GM23248 (cell line): ENCODE results near the gene RBPJL. TPM values are rescaled to one million over a fixed set of nuclear protein-coding genes. Genes with fewer than 3 reads are reported as not detected.
A peak's percentile ranks its signal among the peaks of the same experiment; 100 is the strongest.

Source experiments
- DNase-seq: peaks from one replicate; pipeline ENCODE4 v3.0.0-alpha.2; 2015
- H2AFZ ChIP-seq: fragments of 200-600 bp; sonication (generic); 2 replicates; pipeline ENCODE4 v1.6.1; 2016; ENCODE audit warnings: antibody characterized with exemption
- H3F3A ChIP-seq: fragments of 200-600 bp; sonication (generic); 2 replicates; pipeline ENCODE4 v1.6.1; 2016; ENCODE audit warnings: mild to moderate bottlenecking, antibody characterized with exemption, mixed run types; ENCODE audit not compliant: insufficient read depth
- H3K27ac ChIP-seq: fragments of 200-600 bp; sonication (generic); 2 replicates; pipeline ENCODE4 v1.5.1; 2016; ENCODE audit warnings: mild to moderate bottlenecking
- H3K27me3 ChIP-seq: fragments of 200-600 bp; sonication (generic); replicated peaks from 2 replicates; pipeline ENCODE4 v1.6.1; 2016; ENCODE audit warnings: mild to moderate bottlenecking; ENCODE audit not compliant: insufficient read depth
- H3K36me3 ChIP-seq: fragments of 200-600 bp; sonication (generic); 2 replicates; pipeline ENCODE4 v1.6.1; 2016; ENCODE audit warnings: low read depth, mild to moderate bottlenecking
- H3K4me1 ChIP-seq: fragments of 200-600 bp; sonication (generic); 2 replicates; pipeline ENCODE4 v1.6.1; 2016; ENCODE audit warnings: mild to moderate bottlenecking; ENCODE audit not compliant: insufficient read depth
- H3K4me2 ChIP-seq: fragments of 200-600 bp; sonication (generic); one replicate; pipeline ENCODE4 v1.6.1; 2016; ENCODE audit warnings: mild to moderate bottlenecking; ENCODE audit not compliant: unreplicated experiment
- H3K4me3 ChIP-seq: fragments of 200-600 bp; sonication (generic); 2 replicates; pipeline ENCODE4 v1.5.1; 2016; ENCODE audit warnings: mild to moderate bottlenecking
- H3K79me2 ChIP-seq: fragments of 200-600 bp; sonication (generic); 2 replicates; pipeline ENCODE4 v1.6.1; 2016; ENCODE audit warnings: mild to moderate bottlenecking; ENCODE audit not compliant: insufficient read depth
- H3K9ac ChIP-seq: fragments of 200-600 bp; sonication (generic); 2 replicates; pipeline ENCODE4 v1.6.1; 2016; ENCODE audit warnings: mild to moderate bottlenecking
- H3K9me2 ChIP-seq: fragments of 200-600 bp; sonication (generic); 2 replicates; pipeline ENCODE4 v1.6.1; 2016; ENCODE audit warnings: mixed run types, mild to moderate bottlenecking, moderate library complexity; ENCODE audit not compliant: insufficient read depth
- H3K9me3 ChIP-seq: fragments of 200-600 bp; sonication (generic); one replicate; pipeline ENCODE4 v1.6.1; 2017; ENCODE audit warnings: low read depth
- H4K20me1 ChIP-seq: fragments of 200-600 bp; sonication (generic); 2 replicates; pipeline ENCODE4 v1.6.0; 2016; ENCODE audit not compliant: insufficient read depth
- EZH2 ChIP-seq: fragments of 200-600 bp; sonication (generic); IDR thresholded peaks from 2 replicates; pipeline ENCODE4 v1.6.1; 2018; ENCODE audit warnings: antibody characterized with exemption, mild to moderate bottlenecking; ENCODE audit not compliant: insufficient read depth, poor library complexity, severe bottlenecking
- EZH2phosphoT487 ChIP-seq: fragments of 200-600 bp; sonication (generic); IDR thresholded peaks from 2 replicates; pipeline ENCODE4 v1.6.1; 2018; ENCODE audit warnings: antibody characterized with exemption, moderate library complexity, mild to moderate bottlenecking, low read depth; ENCODE audit not compliant: insufficient read depth
- WGBS, 2 experiments: methylation state at CpG; one replicate each; pipeline ENCODE4 v1.1.6; 2015 to 2017; ENCODE audit warnings: low lambda C conversion rate in 2 of 2, low coverage in 1 of 2; ENCODE audit errors: missing lambda C conversion rate in 2 of 2; 5-methylcytosine and 5-hydroxymethylcytosine counted together
- in situ Hi-C: fragments of 300-500 bp; cut with MboI; formaldehyde crosslinking; loops from 2 replicates; pipeline ENCODE4 v1.15.0; 2020
- polyA plus RNA-seq: library from polyadenylated mRNA; unstranded; fragments of >200 nt; fragmentation: Nextera tagmentation; extraction: Ambion mirVana; gene quantifications from 2 replicates; pipeline ENCODE4 v1.2.1, GENCODE V29; 2016
- total RNA-seq: library from RNA; depleted of rRNA; stranded (reverse); fragments of >200 nt; shearing (Covaris generic); gene quantifications from 2 replicates; pipeline ENCODE4 v1.2.3, GENCODE V29; 2014

RBPJL gene
- total and polyA plus RNA-seq, 2 experiments from 2014 or later, result not detected

GRCh38 chr20:45309075-45309474, 2.4 kb downstream of the RBPJL start:
- TF ChIP-seq EZH2phosphoT487, result no peak
- no peak for TF ChIP-seq EZH2
- Histone ChIP-seq H3K4me2 (no peak overlapping the region), H3K27ac (no peak overlapping the region), H3K4me1 (no peaks in the 10 kb centered on the region), H3K79me2 (no peaks in the 10 kb centered on the region), H3K9ac (no peak overlapping the region), H3K9me3 (no peaks in the 10 kb centered on the region), H3K9me2 (no peaks in the 10 kb centered on the region), H3F3A (no peaks in the 10 kb centered on the region), H3K27me3 (peaks cover 14% of the 10 kb centered on the region), H2AFZ (no peak overlapping the region), H4K20me1 (no peaks in the 10 kb centered on the region), H3K4me3 (no peak overlapping the region), H3K36me3 (no peaks in the 10 kb centered on the region)
- WGBS, 2 experiments, result 53 to 59% methylated on average over 2 to 3 of the region's 3 CpGs
- in situ Hi-C loops, result loop anchor here (10.0 kb wide), 1 partner anchor 466 kb away; no protein-coding TSS in a partner anchor
- DNase-seq, result no peak

DNA sequence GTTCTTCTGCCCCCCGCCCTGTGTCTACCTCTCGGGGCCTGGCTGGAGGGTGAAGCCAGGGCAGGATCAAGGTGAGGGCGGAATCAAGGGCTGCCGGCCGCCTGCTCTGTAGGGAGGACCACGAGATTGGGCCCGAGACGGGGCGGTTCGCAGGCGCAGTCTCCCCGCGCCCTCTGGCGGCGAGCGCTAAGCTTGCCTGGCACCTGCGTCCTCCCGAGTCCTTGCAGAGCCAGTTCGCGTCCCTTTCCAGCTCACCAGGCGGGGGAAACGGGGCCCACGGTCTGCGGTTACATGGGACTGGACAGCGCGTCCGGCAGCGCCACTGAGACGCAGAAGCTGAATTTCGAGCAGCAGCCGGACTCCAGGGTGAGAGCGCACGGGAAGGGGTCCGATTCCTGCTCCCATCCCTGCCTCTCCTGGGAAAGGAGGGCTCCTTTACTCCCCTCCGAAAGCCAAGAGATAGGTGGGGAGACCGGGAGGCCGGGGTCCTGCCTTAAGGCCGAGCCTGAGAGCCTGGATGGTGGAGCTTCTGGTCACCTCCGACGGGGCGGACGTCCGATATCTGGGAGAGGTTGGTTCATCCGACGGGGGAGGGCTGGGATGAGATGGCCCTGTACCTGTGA, 5.1 kb downstream of the RBPJL start:
- H3K9ac ChIP-seq, result no peak overlapping the region
- H3K4me3 ChIP-seq, result no peak overlapping the region
- H3F3A ChIP-seq, result no peaks in the 10 kb centered on the region
- H3K4me2 ChIP-seq, result no peak overlapping the region
- no peaks in the 10 kb centered on the region for H3K36me3 ChIP-seq
- TF ChIP-seq EZH2phosphoT487 (no peak), EZH2 (no peak)
- H4K20me1 ChIP-seq, result no peaks in the 10 kb centered on the region
- H3K27me3 ChIP-seq, result peaks cover 20% of the 10 kb centered on the region
- in situ Hi-C loops, result no loop called here
- H3K27ac ChIP-seq, result no peak overlapping the region
- no peaks in the 10 kb centered on the region for H3K4me1 ChIP-seq
- peak; percentile 79 for DNase-seq
- no peaks in the 10 kb centered on the region for H3K9me3 ChIP-seq
- H2AFZ ChIP-seq, result no peak overlapping the region
- WGBS, 2 experiments, result 19 to 29% methylated on average over 38 to 44 of the region's 45 CpGs
- no peaks in the 10 kb centered on the region for H3K9me2 ChIP-seq
- H3K79me2 ChIP-seq, result no peaks in the 10 kb centered on the region

GRCh38 chr20:45312241-45312640, 5.6 kb downstream of the RBPJL start:
- 59 to 64% methylated on average over 21 of the region's 21 CpGs for WGBS, 2 experiments
- Histone ChIP-seq H3K79me2 (no peaks in the 10 kb centered on the region), H3K27ac (no peak overlapping the region), H3K9ac (no peak overlapping the region), H3K4me3 (no peak overlapping the region), H2AFZ (no peak overlapping the region), H3K4me2 (no peak overlapping the region), H3K27me3 (peaks cover 18% of the 10 kb centered on the region), H3K9me2 (no peaks in the 10 kb centered on the region), H3F3A (no peaks in the 10 kb centered on the region), H3K9me3 (no peaks in the 10 kb centered on the region), H3K4me1 (no peaks in the 10 kb centered on the region), H4K20me1 (no peaks in the 10 kb centered on the region), H3K36me3 (no peaks in the 10 kb centered on the region)
- no peak for DNase-seq
- TF ChIP-seq EZH2 (no peak), EZH2phosphoT487 (no peak)
- in situ Hi-C loops, result no loop called here

GRCh38 chr20:45313065-45313695, 6.5 kb downstream of the RBPJL start:
- Histone ChIP-seq H3K9me2 (no peaks in the 10 kb centered on the region), H3K4me3 (no peak overlapping the region), H3K4me2 (no peak overlapping the region), H3K4me1 (no peaks in the 10 kb centered on the region), H3K27ac (no peak overlapping the region), H3K9me3 (no peaks in the 10 kb centered on the region), H3K27me3 (peaks cover 8% of the 10 kb centered on the region; the same call in 1 of the 2 replicates), H3F3A (no peaks in the 10 kb centered on the region), H3K36me3 (no peaks in the 10 kb centered on the region), H4K20me1 (no peaks in the 10 kb centered on the region), H3K9ac (no peak overlapping the region), H2AFZ (no peak overlapping the region), H3K79me2 (no peaks in the 10 kb centered on the region)
- no peak for DNase-seq
- no peak for TF ChIP-seq EZH2
- no peak for TF ChIP-seq EZH2phosphoT487
- WGBS, 2 experiments, result 87 to 89% methylated on average over 8 of the region's 8 CpGs
- in situ Hi-C loops, result no loop called here
